Measurements from ENCODE around the gene NSG2.

The NSG2 gene

DNA sequence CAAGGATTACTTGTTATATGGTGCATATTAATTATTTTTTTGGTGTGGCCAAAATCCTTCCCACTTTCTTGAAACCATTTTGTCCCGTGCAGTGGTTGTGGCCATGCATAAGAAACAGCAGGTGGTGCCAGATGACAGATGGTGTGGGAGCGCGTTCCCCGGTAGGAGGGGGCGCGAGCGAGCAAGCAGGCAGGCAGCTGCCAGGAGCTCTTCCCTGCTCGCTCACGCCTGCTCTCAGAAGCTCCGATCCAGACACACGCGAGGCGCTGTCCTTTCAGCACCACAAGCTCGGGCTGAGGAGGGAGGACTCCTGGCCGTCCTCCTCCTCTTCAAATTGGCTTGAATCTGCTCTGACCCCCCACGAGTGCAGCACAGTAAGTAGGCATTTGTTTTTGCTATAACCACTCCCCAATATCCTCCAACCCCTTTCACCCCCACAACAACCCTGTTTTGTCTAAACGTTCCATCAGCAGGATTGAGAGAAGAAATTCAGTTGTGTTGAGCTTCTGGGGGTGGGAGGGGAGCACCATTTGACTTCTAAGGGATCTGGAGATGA, at the start of gene NSG2:
Gene NSG2 (plus strand): TSS at position 237 of the 556 bp plus-strand sequence. CDS start 1,050 bp downstream, outside the sequence.
- peak; percentile 40 for DNase-seq

DNA sequence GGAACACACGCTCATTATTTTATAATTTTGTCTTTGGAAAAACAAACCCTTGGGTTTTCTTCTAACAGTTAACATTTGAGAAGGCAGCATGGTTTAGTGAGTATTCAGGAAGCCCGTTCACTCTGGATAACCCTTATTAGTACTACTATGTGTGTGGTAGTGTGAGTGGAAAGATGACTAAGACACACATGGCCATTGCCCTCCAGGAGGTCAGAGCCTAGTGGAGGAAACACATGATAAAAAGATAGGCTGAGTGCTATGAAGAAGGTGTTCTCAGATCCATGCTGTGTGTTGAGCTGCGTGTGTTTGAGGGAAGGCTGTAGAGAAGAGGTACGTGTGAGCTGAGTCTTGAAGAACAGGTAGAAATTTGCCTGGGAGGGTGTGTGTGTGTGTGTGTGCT, 48.2 kb upstream of the NSG2 start:
- no peak for DNase-seq

DNA sequence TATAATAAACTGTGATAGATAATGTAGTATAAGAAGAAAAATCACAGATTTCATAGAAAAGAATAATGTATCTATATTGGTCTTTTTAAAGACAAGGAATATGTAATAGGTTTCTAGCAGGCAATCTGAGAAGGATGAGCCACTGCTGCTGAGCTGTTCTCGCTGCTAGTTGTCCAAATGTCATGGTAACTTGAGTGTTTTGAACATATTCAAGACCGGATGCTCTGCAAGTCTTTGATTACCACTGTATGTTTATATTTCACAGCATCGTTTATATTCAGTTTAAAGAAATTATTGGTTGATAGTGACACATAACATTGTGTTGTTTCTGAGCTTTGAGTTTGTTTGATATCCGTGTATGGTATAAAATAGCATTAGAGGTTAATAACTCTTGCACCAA, 47.0 kb upstream of the NSG2 start:
- DNase-seq: no peak

DNA sequence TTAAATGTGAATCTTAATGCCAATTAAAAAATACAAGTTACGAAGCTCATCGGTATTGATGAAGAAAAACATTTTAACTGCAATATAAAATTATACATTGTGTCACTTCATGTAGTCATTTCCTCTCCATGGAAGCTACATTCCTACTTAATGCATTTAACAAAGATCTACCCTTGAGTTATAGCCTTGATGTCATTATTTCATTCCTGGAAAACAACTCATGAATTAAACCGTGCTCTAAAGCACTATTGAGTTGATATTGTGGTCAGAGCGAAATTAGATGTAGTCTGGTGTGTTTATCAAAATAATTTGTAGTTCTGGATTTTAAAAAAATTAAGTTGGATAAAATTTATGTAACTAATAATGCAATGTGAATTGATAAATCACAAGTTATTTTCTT, 45.4 kb upstream of the NSG2 start:
- no peak for DNase-seq

- DNase-seq: no peak
These were observed 41.7 kb upstream of the NSG2 start for GRCh38 chr5:174003795-174004194.

DNA sequence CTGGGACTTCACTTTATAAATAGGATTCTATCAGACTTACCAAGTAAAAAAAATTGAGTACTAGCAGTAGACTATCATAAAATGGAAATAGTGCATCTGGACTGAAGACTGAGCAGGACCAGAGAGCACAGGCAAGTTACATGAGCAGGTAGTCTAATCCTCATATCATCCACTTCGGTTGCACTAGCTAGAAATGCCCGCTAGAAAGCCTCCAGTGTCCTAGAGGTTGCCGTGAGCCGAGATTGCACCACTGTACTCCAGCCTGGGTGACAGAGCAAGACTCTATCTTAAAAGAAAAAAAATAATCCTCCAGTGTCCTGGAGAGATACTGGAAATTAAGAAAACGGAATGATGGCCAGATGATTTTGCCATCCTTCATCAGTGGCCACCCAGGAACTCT, 36.6 kb upstream of the NSG2 start:
- no peak for DNase-seq

GRCh38 chr5:174010365-174010764, 35.1 kb upstream of the NSG2 start:
- no peak for DNase-seq

DNA sequence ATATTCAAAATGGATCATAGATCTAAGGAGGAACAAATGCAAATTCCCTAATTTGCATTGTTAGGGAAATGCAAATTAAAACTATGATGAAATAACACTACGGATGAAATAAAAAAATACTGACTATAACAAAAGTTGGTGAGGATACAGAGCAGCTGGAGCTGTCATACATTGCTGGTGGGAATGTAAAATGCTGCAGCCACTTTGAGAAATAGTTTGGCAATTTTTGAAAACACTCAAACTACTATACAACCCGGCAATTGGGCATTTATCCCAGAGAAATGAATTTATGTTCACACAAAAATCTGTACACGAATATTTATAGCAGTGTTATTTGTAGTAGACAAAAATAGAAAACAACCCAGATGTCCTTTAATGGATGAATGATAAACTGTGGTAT, 34.1 kb upstream of the NSG2 start:
- no peak for DNase-seq

- DNase-seq: peak; percentile 0
These were observed 25.2 kb upstream of the NSG2 start for GRCh38 chr5:174020069-174020927.

- no peak for DNase-seq
These were observed 24.6 kb upstream of the NSG2 start for GRCh38 chr5:174020928-174021304.

DNA sequence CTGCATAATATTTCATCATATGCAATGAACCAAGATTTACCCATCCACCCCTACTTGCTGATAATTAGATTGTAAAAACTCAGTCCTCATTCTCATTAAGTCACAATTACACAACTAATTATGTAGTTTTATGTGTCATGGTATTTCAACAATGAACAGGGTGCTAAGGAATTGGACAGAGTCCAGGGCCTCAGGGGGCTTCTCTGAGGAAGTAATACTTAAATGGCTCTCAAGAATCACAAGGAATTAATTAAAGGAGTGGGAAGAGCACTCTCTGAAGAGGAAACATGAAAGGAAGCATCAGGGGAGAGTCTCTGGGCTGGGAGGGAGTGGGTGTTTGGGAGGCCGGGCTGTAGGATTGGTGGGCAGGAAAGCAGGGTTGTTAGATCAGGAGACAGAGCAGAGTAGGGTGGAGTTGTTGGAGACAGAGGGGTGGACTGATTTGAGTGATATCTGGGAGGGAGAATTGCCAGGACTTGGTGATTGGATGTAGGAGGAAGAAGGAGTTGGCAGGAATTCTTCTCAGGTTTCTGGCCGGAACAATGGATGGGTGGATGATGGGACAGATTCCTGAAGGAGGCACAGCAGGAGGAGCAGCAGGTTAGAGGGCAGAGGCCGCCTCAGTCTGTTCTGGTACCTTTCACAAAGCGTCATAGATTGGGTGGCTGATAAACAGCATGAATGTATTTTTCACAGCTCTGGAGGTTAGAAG, 23.0 kb upstream of the NSG2 start:
- DNase-seq: no peak

GRCh38 chr5:174030286-174030685, 15.2 kb upstream of the NSG2 start:
- DNase-seq: no peak

DNA sequence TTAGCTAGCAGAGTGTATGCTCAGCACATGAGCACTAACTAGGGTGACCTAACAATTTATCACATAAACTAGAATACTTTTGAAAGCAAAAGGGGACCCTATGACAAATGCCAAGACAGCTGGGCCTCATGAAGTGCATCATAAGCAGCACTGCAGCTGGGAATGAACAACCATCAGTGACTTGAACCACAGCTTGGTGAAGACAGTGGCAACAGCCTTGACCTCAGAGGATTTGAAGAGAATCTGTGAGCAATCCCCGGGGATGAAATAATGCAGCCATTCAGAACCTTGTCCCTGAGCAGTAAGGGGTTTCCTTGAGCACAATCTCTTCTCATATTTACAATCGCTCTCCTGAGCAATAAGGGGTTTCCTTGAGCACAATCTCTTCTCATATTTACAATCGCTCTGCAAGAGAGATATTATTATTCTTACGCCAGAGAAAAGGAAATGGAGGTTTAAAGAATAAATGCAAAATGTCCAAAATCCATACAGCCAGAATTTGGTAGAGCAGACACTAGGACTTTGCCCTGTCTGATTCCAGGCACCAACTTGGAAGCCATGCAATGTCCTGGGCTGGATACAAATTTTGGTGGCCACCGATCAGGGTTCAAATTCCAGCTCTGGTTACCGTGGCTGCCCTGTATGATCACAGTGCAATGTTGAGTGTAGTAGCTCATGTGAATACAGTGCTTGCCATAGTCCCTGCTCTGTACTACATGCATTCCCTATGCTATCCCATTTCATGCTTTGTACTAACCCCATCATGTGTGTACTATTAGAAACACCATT, 846 bp upstream of the NSG2 start:
- no peak for DNase-seq

GRCh38 chr5:174046558-174046957, 1.1 kb downstream of the NSG2 start:
- no peak for DNase-seq

DNA sequence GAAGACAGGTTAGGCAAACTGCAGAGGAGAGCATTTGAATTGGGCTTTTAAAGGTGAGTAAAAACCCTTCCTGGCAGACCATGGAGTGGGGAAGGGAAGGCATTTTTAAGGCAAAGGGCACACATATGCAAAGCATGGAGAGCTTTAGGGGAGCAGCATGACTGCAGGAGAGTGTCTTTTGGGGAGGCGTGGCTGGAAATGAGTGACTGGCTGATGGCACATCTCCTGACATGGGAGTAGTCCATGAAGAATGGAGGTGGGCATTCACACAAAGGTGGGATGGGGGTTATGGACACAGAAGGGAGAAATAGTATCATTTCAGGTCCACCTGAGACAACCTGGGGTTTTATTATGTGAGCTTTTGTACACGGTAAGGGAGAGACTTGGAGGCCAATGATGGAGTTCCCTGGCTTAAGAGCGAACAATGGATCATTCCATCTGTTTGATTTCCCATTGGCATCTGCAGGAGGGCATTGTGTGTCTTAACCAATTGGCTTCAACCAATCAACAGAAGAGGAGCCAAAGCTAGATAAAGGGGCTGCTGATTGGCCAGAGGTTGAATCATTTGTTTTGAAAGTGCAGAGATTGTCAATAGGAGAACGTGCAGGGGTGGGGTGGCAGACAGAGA, 2.1 kb downstream of the NSG2 start:
- DNase-seq: no peak

GRCh38 chr5:174052636-174053035, 7.1 kb downstream of the NSG2 start:
- DNase-seq: no peak

DNA sequence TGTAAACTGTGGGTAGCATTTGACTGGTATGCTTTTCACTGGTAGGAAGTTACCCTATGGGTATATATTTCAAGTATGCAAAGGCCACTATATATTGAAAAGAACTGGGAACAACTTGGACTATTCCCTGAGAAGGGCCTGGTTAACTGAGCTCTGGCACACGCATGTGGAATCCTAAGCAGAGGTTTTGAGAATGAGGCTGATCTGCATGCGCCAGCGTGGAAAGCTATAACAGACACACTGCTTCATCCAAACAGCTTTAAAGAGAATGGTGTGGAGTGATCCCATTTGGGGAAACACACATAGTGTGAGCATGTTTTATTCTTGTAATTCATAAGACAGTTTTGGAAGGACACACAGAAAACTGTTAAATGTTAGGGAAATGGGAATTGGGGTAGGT, 8.4 kb downstream of the NSG2 start:
- no peak for DNase-seq

DNA sequence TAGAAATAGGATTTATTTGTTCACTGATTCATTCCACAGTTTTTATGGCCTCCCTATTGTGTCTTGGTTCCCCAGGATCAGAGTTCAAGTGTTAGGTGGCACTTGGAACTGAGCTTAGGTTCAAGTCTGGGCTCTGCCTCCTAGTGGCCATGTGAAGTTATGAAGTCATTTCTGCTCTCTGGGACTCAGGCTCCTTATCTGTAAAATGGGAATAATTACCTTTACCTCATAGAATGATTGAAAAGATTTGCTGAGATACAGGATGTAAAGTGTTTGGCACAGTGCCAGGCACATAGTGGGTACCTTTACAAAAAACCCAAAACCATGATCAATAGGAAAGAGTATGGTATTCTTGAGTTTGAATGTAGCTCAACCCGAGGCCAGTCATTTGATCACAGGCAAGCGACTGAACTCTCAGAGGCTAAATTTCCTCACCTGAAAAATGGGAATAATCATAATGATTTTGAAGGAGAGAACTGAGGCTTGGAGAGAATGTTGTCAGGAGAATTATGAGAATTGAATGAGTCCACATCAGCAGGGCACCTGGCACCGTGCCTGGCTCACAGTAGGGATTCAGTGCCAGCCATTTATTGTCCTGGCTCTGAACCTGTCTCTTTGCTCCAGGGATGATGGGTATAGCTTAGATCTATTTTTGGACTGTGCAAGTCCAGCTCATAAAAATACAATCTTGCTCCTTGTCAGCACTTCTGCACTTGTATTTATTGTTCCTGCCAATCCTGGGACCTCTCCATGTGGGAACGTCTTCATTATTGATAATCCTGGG, 10.8 kb downstream of the NSG2 start:
- no peak for DNase-seq

DNA sequence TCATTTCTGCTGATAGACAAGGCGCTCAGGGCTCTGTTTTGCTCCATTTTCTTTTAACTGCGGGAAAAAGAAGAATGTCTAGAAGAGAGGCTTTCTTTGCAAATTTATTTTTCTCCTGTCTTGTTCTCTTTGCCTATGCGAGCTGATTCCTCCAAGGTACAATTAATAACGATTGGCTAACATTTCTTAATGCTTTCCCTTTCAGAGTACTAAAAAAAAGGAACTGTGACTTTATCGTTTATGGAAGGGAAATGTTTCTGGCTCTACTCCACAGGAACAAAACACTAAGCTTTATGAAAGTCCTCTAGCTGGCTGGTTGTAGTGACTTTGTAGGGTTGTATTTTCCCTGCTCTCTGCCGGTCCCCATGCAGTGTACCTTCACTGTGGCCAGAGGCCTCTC, 11.7 kb downstream of the NSG2 start:
- no peak for DNase-seq

DNA sequence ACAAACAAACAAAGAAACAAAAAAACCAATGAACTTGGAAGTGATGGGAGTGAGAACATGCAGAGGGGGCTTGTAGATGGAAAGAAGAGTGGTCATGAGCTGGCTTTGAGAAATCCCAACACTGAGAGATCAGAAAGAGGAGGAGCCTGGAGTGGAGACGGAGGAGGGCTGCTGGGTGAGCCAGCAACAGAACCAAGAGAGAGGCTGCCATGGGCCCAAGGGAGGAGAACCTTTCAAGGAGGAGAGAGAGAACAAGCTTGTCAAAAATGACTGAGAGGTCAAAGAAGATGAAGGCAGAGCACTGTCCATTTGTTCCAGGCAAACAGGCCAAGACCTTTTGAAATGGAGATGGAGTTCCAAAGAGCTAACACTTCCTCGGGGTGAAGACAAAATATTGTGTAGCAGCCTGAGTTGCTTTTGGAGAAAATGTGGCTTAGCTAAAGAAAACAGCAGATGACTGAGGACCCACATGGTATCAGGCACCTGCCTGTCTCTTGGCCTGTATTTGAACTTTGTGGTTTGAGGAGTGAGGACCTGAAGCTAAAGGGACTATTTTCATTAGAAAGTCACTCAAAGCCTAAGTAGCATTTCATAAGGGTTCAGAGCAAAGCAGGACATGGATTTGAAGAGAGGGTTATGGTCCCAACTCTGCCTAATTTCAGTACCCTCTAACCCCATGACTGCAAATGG, 13.1 kb downstream of the NSG2 start:
- DNase-seq: no peak

- DNase-seq: no peak
These were observed 13.7 kb downstream of the NSG2 start for GRCh38 chr5:174059247-174059646.
